Keratinocyte (primary cell): Measurements from ENCODE around the gene NDRG2.

ENCODE experiments used
- EZH2 ChIP-seq: IDR thresholded peaks from one replicate; pipeline ENCODE4 v1.6.1; 2012; ENCODE audit warnings: inconsistent platforms, mild to moderate bottlenecking, low read length, moderate library complexity
- TF ChIP-seq, protein P1 (sequence below), 3 experiments: IDR thresholded peaks in 1 of 3; conservative IDR thresholded peaks in 1 of 3; optimal IDR thresholded peaks in 1 of 3; 2 replicates in 2 of 3; 3 replicates in 1 of 3; pipeline versions ENCODE3 to v1.5.1; 2011; ENCODE audit warnings: low read length in 3 of 3, mild to moderate bottlenecking in 3 of 3, moderate library complexity in 2 of 3, control low read depth in 1 of 3, inconsistent platforms in 1 of 3; ENCODE audit not compliant: insufficient read depth in 2 of 3; ENCODE audit errors: extremely low read depth in 1 of 3

DNA sequence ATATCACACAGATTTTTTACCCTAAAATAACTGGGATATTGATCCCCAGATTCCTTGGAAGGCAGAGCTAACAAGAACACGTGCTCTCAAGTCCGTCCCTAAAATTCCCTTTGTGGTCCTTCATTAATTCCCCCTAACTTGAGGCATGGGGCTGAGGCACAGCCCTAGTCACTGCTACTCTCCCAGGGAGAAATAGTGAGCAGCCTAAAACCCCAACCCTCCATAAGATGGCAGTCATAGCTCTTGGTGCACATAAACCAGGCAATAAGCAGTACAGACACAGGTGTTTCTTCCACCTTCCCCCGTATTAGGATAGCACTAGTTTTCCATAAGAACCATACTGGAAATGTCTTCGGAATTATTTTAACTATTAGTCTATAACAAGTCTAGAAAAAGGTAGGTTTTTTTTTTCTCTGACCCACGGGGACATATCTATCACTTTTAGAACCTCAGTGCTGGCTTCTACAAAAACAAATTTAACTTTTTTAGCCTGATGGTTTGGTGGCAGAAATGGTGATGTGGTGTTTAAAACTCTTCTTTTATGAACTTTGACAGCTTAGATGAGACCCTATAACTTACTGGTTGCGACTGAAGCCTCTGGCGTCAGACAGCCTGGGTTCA, 42.1 kb upstream of the NDRG2 start:
- TF ChIP-seq, protein P1, sequence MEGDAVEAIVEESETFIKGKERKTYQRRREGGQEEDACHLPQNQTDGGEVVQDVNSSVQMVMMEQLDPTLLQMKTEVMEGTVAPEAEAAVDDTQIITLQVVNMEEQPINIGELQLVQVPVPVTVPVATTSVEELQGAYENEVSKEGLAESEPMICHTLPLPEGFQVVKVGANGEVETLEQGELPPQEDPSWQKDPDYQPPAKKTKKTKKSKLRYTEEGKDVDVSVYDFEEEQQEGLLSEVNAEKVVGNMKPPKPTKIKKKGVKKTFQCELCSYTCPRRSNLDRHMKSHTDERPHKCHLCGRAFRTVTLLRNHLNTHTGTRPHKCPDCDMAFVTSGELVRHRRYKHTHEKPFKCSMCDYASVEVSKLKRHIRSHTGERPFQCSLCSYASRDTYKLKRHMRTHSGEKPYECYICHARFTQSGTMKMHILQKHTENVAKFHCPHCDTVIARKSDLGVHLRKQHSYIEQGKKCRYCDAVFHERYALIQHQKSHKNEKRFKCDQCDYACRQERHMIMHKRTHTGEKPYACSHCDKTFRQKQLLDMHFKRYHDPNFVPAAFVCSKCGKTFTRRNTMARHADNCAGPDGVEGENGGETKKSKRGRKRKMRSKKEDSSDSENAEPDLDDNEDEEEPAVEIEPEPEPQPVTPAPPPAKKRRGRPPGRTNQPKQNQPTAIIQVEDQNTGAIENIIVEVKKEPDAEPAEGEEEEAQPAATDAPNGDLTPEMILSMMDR (optimal IDR thresholded peaks at IDR 0.05 in 1 of 3, IDR thresholded peaks at IDR 0.05 in 1 of 3, conservative IDR thresholded peaks at IDR 0.05 in 1 of 3; ENCODE audit: extremely low read depth in 1 of 3, insufficient read depth in 2 of 3, low read length in 3 of 3) = peak; percentile 50 to 82 (median 51)
- TF ChIP-seq EZH2 = no peak
